GM21576 (cell line): Measurements from ENCODE around the gene FBXO27.
"Not testable (repeated sequence)": the region's sequence is repeated elsewhere in the genome, so short reads cannot be mapped to it uniquely, and the experiment has no call there.

Experiments used
- ATAC-seq: cut with Tn5 transposase; IDR thresholded peaks from one replicate; pipeline ENCODE4 v1.9.1; 2021; ENCODE audit warnings: mild to moderate bottlenecking, moderate library complexity; ENCODE audit not compliant: unreplicated experiment

The FBXO27 gene

DNA sequence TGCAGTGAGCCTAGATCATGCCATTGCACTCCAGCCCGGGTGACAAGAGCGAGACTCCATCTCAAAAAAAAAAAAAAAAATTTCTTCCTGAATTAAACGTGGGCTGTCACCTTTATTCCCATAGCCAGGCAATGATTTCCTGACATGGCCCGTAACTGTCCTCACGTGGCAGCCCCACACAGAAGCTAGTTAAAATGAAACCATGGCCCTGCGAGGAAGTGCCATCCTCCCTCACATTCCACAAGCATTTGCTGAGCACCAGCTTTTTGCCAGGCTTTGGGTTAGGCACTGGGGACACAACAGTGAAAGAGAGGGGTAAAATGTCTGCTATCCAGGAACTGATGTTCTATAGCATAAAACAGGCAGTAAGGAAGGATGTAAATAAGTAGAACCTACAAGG is 13.2 kb upstream of the FBXO27 start:
- ATAC-seq: no peak

DNA sequence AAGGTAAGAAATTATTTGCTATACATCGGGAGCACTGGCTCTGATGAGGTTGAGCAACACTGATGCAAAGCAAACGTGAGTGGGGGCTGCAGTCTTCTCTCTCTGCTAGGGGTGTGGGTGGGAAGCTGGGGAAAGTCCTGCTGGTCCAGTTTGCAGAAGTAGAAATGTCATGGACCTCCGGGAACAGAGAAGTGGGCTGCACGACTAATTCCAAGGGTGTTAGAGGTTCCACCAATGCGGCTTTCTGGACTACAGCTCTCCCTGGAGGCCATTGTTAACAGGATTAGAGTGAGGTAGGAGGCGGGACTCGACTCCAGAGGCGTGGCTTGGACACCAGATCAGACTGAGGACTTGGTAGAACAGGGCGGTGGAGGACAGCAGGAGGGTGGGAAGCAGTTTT is 5.7 kb upstream of the FBXO27 start:
- ATAC-seq: no peak

DNA sequence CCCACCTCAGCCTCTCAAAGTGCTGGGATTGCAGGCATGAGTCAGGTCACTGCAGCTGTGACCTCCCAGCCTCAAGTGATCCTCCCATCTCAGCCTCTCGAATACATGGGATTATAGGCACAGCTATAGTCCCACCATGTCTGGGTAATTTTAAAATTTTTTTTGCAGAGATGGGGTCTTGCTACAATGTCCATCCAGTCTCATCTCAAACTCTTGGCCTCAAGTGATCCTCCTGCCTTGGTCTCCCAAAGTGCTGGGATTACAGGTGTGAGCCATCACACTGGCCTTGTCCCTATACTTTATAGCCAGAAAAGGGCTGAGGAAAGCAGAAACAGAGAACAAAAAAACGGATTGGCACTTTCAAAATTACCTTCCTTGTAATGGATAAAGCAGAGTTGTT is 4.8 kb upstream of the FBXO27 start:
- no peak for ATAC-seq

DNA sequence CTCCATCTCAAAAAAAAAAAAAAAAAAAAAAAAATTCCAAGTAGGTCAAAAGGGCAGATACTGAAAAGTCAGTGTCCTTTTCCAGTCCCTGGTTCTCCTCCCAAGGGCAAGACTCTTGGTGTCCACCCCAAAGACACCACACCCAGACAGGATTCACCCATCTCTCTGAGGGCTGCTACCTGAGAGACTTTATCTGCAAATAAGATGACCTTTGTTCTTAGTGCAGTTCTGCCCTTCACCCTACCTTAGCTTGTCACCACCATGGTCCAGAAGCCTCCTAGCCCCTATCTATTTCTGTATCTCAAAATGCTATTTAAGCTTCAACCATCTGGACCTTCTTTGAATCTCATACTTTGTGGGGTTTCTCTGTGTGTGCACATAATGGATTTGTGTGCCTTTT is 4.2 kb upstream of the FBXO27 start:
- ATAC-seq: no peak

DNA sequence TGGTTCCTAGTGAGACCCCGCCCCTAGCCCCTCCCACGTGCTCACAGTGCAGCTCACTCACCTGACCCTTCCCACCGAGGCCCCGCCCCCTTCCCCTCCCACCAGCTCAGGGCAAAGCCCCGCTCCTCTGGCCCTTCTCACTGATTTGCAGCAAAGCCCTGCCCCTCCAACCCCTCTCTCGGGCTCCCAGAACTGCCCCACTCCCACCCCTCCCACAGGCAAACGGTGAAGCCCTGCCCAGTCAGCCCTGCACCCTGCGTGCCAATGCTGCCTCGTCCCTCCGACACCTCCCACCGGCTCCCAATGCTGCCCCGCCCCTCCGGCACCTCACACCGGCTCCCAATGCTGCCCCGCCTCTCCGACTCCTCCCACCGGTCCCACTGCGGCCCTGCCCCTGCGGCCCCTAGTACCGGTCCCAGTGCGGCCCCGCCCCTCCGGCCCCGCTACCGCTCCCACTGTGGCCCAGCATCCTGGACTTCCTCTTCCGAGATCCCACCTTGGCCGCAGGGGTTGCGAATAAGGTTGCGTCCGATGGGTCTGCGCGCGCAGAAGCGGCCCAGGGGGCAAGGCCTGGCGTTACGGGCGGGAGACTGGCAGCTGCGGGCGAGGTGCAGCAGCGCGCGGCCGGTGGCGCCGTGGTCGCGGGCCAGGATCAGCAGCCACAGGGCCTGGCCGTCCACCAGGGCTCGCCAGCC is 834 bp downstream of the FBXO27 start:
- ATAC-seq: peak; percentile 82

DNA sequence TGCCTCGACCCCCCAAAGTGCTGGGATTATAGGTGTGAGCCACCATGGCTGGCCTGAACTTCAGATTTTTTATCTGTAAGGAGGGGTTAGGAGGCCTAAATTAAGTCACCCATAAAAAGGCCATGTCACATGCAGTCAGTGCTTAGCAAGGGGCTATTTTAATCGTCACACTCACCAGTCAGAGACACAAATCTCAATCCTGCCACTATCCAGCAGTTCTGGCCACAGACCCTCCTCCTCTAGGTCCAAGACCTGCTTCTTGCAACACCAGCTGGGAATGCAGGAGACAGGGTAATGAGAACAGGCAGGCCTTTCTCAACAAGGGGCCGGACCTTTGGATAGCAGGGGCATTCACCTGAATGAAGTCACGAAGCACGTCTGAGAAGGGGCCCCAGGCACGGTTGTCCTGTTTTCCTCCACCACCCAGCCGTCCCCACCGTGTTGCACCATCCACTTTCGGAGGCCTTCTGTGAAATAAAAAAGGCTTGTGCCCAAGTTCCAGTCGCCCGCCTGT is 1.4 kb downstream of the FBXO27 start:
- ATAC-seq: no peak

DNA sequence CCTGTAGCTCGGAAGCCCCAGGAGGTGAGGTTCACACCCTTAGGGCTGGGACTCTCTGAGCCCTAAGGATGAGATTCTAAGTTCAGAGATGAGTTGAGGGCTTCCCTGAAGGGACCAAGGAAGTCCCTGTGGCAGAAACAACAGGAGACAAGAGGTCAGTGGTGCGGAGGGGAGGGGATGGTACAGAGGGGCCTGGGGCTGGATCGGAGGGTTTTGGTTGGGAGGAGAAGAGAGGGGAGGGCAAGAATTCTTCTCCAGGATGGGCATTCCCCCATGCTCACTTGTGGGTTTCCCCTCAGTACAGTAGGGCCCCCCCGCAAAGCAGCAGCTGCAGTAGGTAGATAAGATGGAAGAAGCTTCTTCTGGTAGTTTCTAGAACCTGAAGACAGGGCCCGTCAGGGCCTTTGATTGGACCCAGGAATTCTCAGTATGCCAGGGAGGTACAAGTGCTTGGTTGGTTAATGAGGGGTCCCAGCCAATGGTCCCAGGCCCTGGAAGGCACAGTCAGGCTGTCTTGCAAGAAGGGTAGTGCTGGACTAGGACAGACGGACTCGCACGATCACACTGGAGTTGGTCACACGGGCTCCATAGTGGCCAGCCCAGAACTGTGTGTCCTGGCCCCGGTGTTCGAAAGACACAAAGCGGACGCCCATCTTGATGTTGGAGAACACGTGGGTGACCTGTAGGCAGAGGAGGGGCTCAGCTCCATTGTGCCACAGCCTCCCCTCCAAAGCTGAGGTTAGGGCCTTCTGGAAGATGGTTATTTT is 7.3 kb downstream of the FBXO27 start:
- no peak for ATAC-seq

DNA sequence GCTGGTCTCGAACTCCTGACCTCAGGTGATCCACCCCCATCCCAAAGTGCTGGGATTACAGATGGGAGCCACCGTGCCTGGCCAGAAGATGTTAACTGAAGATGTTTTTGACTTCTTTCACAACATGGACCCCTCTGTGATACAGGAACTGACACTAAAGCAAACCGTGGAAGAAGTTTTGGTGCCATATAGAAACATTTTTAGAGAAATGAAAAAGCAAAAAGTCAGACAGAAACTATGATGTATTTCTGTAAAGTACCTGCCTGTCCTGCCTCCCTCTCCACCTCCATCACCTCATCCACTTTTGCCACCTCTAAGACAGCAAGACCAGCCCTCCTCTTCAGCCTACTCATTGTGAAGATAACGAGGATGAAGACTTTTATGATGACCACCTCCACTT is 11.3 kb downstream of the FBXO27 start:
- no peak for ATAC-seq

DNA sequence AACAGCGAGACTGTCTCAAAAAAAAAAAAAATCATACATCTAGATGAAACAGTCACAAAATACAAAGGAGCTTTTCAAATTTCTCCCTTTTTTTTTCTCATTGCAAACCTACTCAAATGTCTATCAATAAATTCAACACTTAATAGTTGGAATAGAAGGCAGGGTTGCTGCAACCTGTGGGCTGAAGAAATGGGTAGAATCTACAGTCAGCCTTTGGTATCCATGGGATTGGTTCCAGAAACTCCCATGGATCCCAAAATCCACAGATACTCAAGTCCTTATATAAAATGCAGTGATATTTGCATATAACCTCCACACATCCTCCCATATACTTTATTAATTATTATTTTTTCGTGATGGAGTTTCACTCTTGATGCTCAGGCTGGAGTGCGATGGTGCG is 14.7 kb downstream of the FBXO27 start:
- no peak for ATAC-seq

DNA sequence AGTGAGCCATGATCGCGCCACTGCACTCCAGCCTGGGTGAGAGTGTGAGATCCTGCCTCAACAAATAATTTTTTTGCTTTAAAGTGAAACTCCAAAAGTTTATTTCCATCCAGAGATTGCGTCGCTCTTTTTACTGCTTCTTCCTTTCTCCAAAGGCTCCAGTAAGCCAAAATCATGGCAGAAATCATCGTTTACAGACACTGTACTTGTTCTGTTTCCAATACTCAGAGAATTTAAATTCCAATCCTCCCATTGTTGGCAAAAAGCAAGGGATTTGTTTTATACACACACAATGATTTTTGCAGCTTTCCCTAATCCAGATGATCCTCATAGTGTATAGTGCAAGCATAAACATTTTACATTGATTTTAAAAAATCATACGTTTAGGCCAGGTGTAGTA is 15.3 kb downstream of the FBXO27 start:
- ATAC-seq: no peak

DNA sequence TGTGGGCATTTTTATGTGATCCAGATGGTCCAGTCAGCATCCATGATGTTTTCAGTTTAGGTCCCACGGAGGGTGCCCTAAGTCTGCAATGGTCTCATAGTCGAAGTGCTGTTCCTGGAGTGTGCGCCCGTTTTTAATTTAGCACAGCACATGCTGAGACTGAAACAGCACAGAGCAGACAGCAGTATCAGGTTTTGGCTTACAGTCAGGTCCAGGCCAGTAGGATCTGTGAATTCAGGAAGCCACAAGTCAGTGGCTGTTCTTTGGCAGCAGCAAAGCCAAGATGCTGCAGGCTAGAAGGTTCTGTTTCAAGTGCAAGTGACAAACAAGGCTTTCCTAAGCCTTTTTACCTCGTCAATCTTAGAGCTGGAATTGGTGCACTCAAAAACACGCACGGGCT is 18.3 kb downstream of the FBXO27 start:
- no peak for ATAC-seq

DNA sequence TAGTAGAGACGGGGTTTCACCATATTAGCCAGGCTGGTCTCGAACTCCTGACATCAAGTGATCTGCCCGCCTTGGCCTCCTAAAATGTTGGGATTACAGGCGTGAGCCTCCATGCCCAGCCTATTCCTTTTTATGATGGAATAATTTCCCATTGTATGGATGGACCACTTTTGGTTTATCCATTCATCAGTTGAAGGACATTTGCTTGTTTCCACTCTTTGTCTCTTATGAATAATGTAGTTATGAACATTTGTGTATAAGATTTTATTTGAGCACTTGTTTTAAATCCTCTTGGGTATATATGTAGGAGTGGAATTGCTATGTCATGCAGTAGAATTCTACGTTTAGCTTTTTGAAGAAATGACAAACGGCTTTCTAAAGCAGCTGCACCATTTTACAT is 23.3 kb downstream of the FBXO27 start:
- no peak for ATAC-seq

DNA sequence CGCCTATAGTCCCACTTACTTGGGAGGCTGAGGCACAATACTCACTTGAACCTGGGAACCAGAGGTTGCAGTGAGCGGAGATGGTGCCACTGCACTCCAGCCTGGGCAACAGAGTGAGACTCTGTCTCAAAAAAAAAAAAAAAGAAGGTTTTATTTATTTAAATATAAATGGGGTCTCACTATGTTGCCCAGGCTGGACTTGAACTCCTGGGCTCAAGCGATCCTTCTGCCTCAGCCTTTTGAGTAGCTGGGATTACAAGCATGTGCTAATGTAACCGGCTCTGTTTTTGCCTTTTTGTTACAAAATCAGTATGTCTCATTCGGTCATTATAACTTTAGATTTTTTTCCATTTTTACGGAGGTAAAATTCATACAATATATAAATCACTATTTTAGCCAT is 24.2 kb downstream of the FBXO27 start:
- no peak for ATAC-seq

DNA sequence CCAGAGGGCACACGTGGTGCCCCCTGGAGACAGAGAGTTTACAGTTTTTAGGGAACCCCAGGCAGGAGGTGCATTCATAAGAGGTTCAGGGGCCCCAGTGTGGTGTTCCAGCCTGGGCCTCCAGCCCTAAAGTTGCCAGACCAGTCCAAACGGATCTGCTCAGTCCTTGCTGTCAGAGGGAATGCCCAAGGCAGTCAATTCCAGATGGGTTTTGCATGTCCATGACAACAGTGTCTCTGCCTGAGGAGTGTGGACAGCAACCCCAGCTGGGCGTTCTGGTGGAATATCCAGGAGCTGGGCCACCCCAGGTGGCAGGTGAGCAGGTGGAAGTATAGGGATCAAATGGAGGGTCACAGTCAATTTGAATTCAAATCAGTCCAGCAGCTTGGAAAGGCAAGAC is 25.3 kb downstream of the FBXO27 start:
- no peak for ATAC-seq

DNA sequence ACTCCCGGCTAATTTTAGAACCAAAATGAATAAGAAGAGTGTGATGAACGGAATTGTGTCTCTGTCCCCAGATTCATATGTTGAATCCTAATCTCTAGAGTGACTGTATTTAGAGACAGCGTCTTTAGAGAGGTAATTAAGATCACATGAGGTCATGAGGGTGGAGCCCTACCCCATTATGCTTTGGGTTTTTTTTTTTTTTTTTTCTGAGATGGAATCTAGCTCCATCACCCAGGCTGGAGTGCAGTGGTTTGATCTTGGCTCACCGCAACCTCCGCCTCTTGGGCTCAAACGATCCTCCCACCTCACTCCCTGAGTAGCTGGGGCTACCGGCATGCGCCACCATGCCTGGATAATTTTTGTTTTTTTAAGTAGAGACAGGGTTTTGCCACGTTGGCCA is 27.9 kb downstream of the FBXO27 start:
- no peak for ATAC-seq

DNA sequence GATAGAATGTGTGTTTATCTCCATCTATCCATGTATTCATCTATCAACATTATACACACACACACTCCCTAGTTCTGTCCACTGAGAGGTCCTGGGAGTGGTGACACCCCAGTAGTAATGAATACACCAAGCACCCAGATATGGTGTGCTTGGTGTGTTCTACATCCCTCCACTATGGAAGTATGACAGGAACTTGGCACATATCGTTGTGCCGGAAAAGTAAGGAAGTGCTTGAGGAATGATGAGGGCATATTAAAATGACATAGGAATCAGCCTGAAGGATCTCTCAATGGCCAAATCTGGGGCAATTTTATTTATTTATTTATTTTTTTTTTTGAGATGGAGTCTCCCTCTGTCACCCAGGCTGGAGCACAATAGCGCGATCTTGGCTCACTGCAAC is 28.6 kb downstream of the FBXO27 start:
- no peak for ATAC-seq

DNA sequence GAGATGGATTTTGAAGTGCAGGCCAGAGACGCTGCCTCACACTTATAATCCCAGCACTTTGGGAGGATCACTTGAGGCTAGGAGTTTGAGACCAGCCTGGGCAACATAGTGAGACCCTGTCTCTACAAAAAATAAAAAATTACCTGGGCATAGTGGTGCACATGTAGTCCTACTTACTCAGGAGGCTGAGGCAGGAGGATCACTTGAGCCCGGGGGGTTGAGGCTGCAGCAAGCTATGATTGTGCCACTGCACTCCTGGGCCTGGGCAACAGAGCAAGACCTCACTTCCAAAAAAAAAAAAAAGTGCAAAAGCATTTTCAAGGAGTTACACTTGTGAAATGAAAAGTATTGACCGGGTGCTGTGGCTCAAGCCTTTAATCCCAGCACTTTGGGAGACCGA is 29.2 kb downstream of the FBXO27 start:
- ATAC-seq: no peak

DNA sequence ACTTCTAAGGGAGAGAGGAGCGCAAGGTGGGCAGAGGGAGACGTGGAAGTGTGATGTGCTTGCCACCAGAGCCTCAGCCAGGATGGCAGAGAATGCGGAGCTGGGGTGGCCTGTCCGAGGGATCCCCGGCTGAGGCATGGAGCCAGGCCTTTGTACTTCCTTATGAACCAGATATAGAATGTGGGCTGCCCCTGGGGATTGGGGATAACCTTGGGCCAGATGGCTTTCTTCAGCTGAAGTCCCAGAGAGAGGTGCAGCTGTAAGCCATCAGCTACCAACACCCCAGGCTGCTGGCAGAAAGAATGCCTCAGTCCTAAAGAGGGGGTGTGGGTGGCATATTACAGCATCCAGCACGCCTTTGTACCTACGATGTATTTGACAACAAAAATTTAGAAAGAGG is 31.3 kb downstream of the FBXO27 start:
- ATAC-seq: no peak

DNA sequence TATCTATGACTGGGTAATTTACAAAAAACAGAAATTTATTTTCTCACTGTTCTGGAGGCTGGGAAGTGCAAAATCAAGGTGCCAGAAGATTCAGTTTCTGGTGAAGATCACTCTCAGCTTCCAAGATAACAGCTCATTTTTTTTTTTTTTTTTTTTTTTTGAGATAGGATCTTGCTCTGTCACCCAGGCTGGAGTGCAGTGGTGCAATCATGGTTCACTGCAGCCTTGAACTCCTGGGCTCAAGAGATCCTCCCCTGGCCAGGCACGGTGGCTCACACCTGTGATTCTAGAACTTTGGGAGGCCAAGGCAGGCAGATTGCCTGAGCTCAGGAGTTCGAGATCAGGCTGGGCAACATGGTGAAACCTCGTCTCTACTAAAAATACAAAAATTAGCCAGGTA is 34.8 kb downstream of the FBXO27 start:
- not testable (repeated sequence) for ATAC-seq

DNA sequence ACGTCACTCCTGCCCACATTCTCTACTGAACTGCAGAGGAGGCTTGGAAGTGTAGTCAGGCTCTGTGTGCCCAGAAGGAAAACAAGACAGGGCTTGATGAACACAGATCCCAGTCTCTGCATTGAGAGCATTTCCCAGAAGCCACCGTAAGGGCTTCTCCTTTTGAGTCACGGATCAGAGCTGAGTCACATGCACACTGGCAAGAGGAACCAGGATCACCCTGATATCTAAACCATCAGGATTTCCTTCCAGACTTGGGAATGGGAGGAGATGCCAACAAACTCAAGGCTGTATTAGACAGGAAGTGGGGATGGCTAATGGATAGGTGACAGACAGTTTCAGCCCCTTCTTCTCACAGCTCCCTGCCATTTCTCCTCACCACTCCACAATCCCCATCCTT is 39.1 kb downstream of the FBXO27 start:
- ATAC-seq: no peak

DNA sequence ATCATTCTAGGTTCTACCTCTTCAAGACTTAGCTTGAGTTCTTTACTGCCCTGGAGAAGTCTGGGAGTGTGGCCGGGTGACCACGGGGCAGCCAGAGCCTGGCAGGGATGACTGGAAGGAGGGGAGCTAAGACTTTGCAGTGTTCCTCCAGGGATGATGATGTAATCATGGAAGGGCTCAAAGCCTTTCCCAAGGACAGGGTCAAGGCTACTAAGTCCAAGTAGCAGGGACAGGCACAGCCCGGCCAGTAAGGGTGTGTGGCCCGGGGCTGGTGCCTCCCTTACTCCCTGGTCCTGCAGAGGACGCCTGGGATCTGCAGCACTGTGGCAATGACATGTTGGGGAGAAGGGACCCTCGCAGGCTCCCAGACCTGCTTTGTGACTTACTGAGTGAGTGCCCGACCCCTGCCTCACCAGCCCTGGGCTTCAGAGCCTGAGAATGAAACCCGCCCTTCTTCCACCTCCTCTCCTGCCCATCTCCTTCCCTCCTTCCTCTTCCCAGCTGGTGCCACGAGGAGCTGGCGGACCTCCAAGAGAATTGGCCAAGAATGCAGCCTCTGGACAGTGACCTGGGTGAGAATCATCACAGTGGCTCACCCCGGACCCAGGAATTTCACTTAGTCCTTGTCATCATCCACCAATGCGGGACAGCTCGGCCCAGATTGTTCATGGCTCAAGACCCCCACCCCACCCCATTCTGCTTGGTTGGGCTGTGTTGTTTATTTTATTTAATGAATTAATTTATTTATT is 41.2 kb downstream of the FBXO27 start:
- ATAC-seq: no peak

DNA sequence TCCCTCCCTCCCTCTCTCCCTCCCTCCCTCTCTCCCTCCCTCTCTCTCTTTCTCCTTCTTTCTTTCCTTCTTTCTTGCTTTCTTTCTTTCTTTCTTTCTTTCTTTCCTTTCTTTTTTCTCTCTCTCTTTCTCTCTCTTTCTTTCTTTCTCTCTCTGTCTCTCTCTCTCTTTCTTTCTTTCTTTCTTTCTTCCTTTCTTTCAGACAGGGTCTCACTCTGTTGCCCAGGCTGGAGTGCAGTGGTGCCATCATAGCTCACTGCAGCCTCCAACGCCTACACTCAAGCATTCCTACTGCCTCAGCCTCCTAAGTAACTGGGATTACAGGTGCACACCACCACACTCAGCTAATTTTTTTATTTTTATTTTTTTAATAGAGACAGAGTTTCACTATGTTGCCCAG is 42.7 kb downstream of the FBXO27 start:
- ATAC-seq: not testable (repeated sequence)
